Adrenal gland (tissue), 12 donors: ENCODE data around the gene ASMT. TPM values are rescaled to one million over a fixed set of nuclear protein-coding genes. Genes with fewer than 3 reads are reported as not detected.
A peak's percentile ranks its signal among the peaks of the same experiment; 100 is the strongest.

Experiments used
- DNase-seq, 7 donors: peaks; one replicate each; pipeline ENCODE4 v3.0.0-alpha.2; 2019 to 2020
- H3K27ac ChIP-seq, 5 donors: fragments of 200-600 bp; sonication (generic) in 4 of 5; 1 replicate in 3 of 5; 2 replicates in 2 of 5; pipeline versions ENCODE4 v1.5.1 to v1.8.0; 2016 to 2020; ENCODE audit warnings: mild to moderate bottlenecking in 1 of 5
- H3K27me3 ChIP-seq: fragments of 200-600 bp; 2 replicates; pipeline ENCODE4 v1.8.0; 2021
- H3K36me3 ChIP-seq, 2 donors: fragments of 200-600 bp; replicated peaks in 1 of 2; 1 replicate in 1 of 2; 2 replicates in 1 of 2; pipeline versions ENCODE4 v1.5.1 to v1.8.0; 2018 to 2022
- H3K4me1 ChIP-seq, 2 donors: fragments of 200-600 bp; replicated peaks in 1 of 2; 1 replicate in 1 of 2; 2 replicates in 1 of 2; pipeline versions ENCODE4 v1.5.1 to v1.8.0; 2018 to 2021
- H3K4me3 ChIP-seq, 4 donors: fragments of 200-600 bp; sonication (generic) in 3 of 4; one replicate each; pipeline ENCODE4 v1.5.1; 2016 to 2018
- H3K9me3 ChIP-seq, 3 donors: fragments of 200-600 bp; sonication (generic) in 1 of 3; replicated peaks in 1 of 3; 1 replicate in 2 of 3; 2 replicates in 1 of 3; pipeline versions ENCODE4 v1.5.1 to v1.8.0; 2016 to 2021
- POLR2A ChIP-seq, 2 donors: fragments of 450-650 bp; IDR thresholded peaks; one replicate each; pipeline ENCODE4 v1.6.1; 2017; ENCODE audit warnings: antibody characterized with exemption in 2 of 2, mild to moderate bottlenecking in 2 of 2, moderate library complexity in 1 of 2
- WGBS, 4 donors: extraction: QIAGEN DNeasy Blood & Tissue Kit in 2 of 4; methylation state at CpG; one replicate each; pipeline versions ENCODE4 v1.1.5 to v1.1.7; 2013 to 2017; 5-methylcytosine and 5-hydroxymethylcytosine counted together
- intact Hi-C, 2 donors: fragments of 100-400 bp; cut with DNase I; formaldehyde crosslinking; loops; one replicate each; pipeline versions ENCODE4 v1.14.1 to v1.15.0; 2022 to 2023
- polyA plus RNA-seq, 3 donors: library from polyadenylated mRNA; stranded (reverse); fragments of 200-250 nt in 2 of 3; fragments of 350-450 nt in 1 of 3; fragmentation: Illumina TruSeq in 1 of 3; extraction: RNeasy Lipid Tissue Mini Kit (QIAGEN cat#74804) in 1 of 3; gene quantifications; one replicate each; pipeline ENCODE4 v1.2.3, GENCODE V29; 2013 to 2014
- total RNA-seq, 9 donors: library from RNA; depleted of rRNA in 4 of 9; stranded (reverse); fragments of >200 nt in 4 of 9; fragments of 120-200 nt in 1 of 9; fragmentation: NEBNext Ultra II Directional in 1 of 9; extraction: Animal tissue kit (Norgen Biotek cat#: 25700) in 1 of 9; gene quantifications; one replicate each; pipeline versions ENCODE4 v1.1.0 to v1.2.4, GENCODE V29; 2013 to 2023
- TF ChIP-seq, protein P1 (sequence below), 6 experiments: fragments of 450-650 bp in 4 of 6; fragments of 200-600 bp in 2 of 6; sonication (generic) in 1 of 6; IDR thresholded peaks; 1 replicate in 5 of 6; 2 replicates in 1 of 6; pipeline versions ENCODE4 v1.5.1 to v1.8.0; 2016 to 2021; ENCODE audit warnings: antibody characterized with exemption in 6 of 6, mild to moderate bottlenecking in 2 of 6, moderate library complexity in 1 of 6
- donor health status: healthy with polysubstance abuse.
- donor health status: Bipolar disorder and iron deficiency.
- donor health status: DM: yes; HTN: yes; CAD: no.
- donor health status: DM: no; HTN: no; CAD: no.
- donor health status: DM: no; HTN: no; CAD: no.
- donor health status: DM: yes; HTN: yes; CAD: no.

The ASMT gene
- total and polyA plus RNA-seq, 12 donors, result 0.18 to 6.7 (median 0.74) TPM; not detected in 5

DNA sequence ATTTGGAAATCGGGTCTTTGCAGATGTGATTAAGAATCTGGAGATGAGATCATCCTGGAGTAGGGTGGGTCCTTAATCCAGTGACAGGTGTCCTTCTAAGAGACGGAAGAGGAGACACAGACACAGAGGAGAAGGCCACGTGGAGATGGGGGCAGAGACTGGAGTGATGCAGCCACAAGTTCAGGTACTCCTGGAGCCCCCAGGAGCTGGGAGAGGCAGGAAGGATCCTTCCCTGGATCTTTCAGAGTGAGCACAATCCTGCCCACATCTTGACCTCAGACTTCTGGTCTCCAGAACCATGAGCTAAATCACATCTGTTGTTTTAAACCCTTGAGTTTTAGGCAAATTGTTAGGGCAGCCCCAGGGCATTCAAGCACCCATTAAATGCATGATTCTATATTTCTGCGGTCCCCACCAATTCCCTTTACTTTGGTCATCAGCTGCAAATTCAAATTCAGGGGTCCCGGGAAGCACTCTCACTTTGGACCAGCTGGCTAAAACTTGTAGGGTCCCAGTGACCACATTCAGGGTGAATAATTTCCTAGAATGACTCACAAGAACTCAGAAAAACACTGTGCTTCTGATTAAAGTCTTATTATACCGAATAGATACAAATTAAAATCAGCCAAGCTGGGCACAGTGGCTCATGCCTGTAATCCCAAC, 36.2 kb upstream of the ASMT start:
- no peak overlapping the region for H3K4me3 ChIP-seq
- 58 to 70% (median 62%) methylated on average over 6 of the region's 6 CpGs for WGBS, 4 donors
- no peaks in the 10 kb centered on the region for H3K9me3 ChIP-seq
- no peaks in the 10 kb centered on the region for H3K4me1 ChIP-seq
- no peak for DNase-seq
- no peaks in the 10 kb centered on the region for H3K36me3 ChIP-seq
- H3K27ac ChIP-seq, result no peak overlapping the region
- no peak for TF ChIP-seq POLR2A (IDR thresholded peaks at IDR 0.05)
- TF ChIP-seq, protein P1, sequence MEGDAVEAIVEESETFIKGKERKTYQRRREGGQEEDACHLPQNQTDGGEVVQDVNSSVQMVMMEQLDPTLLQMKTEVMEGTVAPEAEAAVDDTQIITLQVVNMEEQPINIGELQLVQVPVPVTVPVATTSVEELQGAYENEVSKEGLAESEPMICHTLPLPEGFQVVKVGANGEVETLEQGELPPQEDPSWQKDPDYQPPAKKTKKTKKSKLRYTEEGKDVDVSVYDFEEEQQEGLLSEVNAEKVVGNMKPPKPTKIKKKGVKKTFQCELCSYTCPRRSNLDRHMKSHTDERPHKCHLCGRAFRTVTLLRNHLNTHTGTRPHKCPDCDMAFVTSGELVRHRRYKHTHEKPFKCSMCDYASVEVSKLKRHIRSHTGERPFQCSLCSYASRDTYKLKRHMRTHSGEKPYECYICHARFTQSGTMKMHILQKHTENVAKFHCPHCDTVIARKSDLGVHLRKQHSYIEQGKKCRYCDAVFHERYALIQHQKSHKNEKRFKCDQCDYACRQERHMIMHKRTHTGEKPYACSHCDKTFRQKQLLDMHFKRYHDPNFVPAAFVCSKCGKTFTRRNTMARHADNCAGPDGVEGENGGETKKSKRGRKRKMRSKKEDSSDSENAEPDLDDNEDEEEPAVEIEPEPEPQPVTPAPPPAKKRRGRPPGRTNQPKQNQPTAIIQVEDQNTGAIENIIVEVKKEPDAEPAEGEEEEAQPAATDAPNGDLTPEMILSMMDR (IDR thresholded peaks at IDR 0.05), result no peak
- intact Hi-C loops, result loop anchor here in 1 of 2 donors (5.0 kb wide), 1 partner anchor 121 kb away; no protein-coding TSS in a partner anchor
- H3K27me3 ChIP-seq, result no peaks in the 10 kb centered on the region

DNA sequence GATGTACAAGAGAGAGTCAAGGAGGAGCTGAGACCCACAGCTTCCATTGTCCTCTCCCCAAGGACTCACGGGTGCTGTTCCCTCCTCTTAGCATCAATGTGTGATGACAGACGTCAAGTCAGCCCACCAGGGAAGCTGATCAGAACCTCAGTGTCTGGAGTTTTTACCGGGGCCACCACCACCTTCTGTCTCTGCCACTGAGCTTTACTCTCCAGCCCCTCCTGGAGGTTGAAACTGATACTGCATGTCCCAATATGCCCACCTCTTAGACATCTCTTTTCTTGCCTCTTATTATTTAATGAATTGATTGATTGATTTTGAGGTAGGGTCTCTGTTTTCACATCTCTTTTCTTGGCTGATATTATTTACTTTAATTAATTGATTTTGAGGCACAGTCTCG, 33.7 kb upstream of the ASMT start:
- intact Hi-C loops, result no loop called here

DNA sequence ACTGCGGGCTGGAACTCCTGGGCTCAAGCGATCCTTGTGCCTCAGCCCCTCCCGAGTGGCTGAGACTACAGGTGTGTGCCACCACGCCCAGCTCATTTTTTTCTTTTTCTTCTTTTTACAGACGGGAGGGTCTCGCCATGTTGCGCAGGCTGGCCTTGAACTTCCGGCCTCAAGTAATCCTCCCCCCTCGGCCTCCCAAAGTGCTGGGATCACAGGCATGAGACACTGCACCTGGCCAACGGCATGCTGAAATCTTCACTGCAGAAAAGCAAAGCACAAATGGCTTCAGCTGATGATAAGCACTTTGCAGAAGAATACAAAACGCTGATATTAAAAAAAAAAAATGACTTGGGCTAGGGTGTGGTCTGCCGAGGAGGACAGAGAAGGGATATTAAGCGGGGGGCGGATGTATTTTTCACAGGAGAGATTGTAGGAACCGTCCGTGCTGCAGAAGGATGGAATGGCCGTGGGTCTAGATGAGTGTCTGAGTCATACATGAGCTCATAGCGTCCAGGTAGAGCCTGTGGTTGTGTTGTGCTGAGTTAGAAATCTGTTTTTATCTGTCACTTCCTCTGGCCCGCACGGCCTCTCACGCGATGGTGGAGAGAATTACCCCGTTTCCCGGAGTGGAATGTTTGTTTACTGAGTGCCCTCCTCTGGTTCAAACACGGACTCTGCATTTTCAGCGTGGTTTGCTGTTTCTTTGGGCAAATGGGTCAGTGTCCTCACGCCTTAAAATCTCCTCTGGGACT, 32.0 kb upstream of the ASMT start:
- 34 to 36% (median 36%) methylated on average over 26 to 27 of the region's 27 CpGs for WGBS, 4 donors
- DNase-seq, result peak in 1 of 7 donors; percentile 52

More for the DNA sequence above, 33.7 kb upstream of the ASMT start:
- H3K9me3 ChIP-seq, result no peaks in the 10 kb centered on the region
- H3K4me3 ChIP-seq, result no peak overlapping the region
- H3K27me3 ChIP-seq, result no peaks in the 10 kb centered on the region
- DNase-seq, result peak; percentile 51 to 82 (median 61)
- no peak overlapping the region for H3K27ac ChIP-seq
- H3K4me1 ChIP-seq, result no peaks in the 10 kb centered on the region
- 32 to 42% (median 37%) methylated on average over 4 of the region's 4 CpGs for WGBS, 4 donors
- TF ChIP-seq, protein P1 (IDR thresholded peaks at IDR 0.05), result peak; percentile 67 to 91 (median 82)
- no peak for TF ChIP-seq POLR2A (IDR thresholded peaks at IDR 0.05)
- no peaks in the 10 kb centered on the region for H3K36me3 ChIP-seq

More for the DNA sequence above, 32.0 kb upstream of the ASMT start:
- intact Hi-C loops, result no loop called here
- no peaks in the 10 kb centered on the region for H3K27me3 ChIP-seq
- H3K36me3 ChIP-seq, result no peaks in the 10 kb centered on the region
- no peak overlapping the region for H3K27ac ChIP-seq
- TF ChIP-seq, protein P1 (IDR thresholded peaks at IDR 0.05), result no peak
- no peak for TF ChIP-seq POLR2A (IDR thresholded peaks at IDR 0.05)
- H3K4me3 ChIP-seq, result no peak overlapping the region
- H3K4me1 ChIP-seq, result no peaks in the 10 kb centered on the region
- H3K9me3 ChIP-seq, result no peaks in the 10 kb centered on the region
